Psoas muscle (tissue), 8 donors: ENCODE results near the gene IVD. TPM values are rescaled to one million over a fixed set of nuclear protein-coding genes. Genes with fewer than 3 reads are reported as not detected.

ENCODE experiments used
- ATAC-seq, 4 donors: fragments of 200-7000 bp; cut with Tn5 transposase; one replicate each; pipeline ENCODE4 v1.9.1; 2020; ENCODE audit warnings: moderate library complexity in 3 of 4, mild to moderate bottlenecking in 2 of 4
- DNase-seq, 2 donors: peaks; one replicate each; pipeline ENCODE4 v3.0.0-alpha.2; 2020
- H3K27ac ChIP-seq: fragments of 200-600 bp; one replicate; pipeline ENCODE4 v1.8.0; 2022
- H3K27me3 ChIP-seq, 3 donors: fragments of 200-600 bp in 1 of 3; one replicate each; pipeline versions ENCODE4 v1.6.1 to v1.8.0; 2013 to 2022; ENCODE audit warnings: low read length in 2 of 3, mild to moderate bottlenecking in 2 of 3, moderate library complexity in 1 of 3; ENCODE audit not compliant: insufficient read depth in 3 of 3
- H3K36me3 ChIP-seq, 2 donors: fragments of 200-600 bp in 1 of 2; one replicate each; pipeline versions ENCODE4 v1.6.1 to v1.8.0; 2013 to 2022; ENCODE audit warnings: low read depth in 1 of 2, mild to moderate bottlenecking in 1 of 2, moderate library complexity in 1 of 2; ENCODE audit not compliant: insufficient read depth in 1 of 2
- H3K4me1 ChIP-seq: fragments of 200-600 bp; one replicate; pipeline ENCODE4 v1.8.0; 2022
- H3K4me3 ChIP-seq: fragments of 200-600 bp; one replicate; pipeline ENCODE4 v1.8.0; 2022; ENCODE audit warnings: mild to moderate bottlenecking
- H3K9me3 ChIP-seq: fragments of 200-600 bp; one replicate; pipeline ENCODE4 v1.8.0; 2022
- WGBS, 3 donors: extraction: QIAGEN DNeasy Blood & Tissue Kit; methylation state at CpG; one replicate each; pipeline versions ENCODE4 v1.1.6 to v1.1.7; 2013; 5-methylcytosine and 5-hydroxymethylcytosine counted together
- intact Hi-C, 2 donors: fragments of 100-400 bp; cut with DNase I; formaldehyde crosslinking; loops; one replicate each; pipeline versions ENCODE4 v1.11.0 to v1.14.2; 2022
- polyA plus RNA-seq, 3 donors: library from polyadenylated mRNA; stranded (reverse); fragments of 200-250 nt; gene quantifications; one replicate each; pipeline ENCODE4 v1.2.3, GENCODE V29; 2013
- total RNA-seq, 4 donors: library from RNA; stranded (reverse); fragmentation: NEBNext Ultra II Directional in 2 of 4; extraction: Animal tissue kit (Norgen Biotek cat#: 25700) in 2 of 4; gene quantifications; one replicate each; pipeline versions ENCODE4 v1.2.1 to v1.2.4, GENCODE V29; 2021 to 2023
- TF ChIP-seq, protein P1 (sequence below): fragments of 200-600 bp; IDR thresholded peaks from one replicate; pipeline ENCODE4 v1.8.0; 2022; ENCODE audit warnings: antibody characterized with exemption
- donor health status: healthy with polysubstance abuse.
- donor health status: DM: no; HTN: no; CAD: no; lungs with moderate emphysema.
- donor health status: Bipolar disorder and iron deficiency.
- donor health status: healthy.
- donor health status: DM: yes; HTN: yes; CAD: no.
- donor health status: DM: no; HTN: no; CAD: no.
- donor health status: DM: no; HTN: no; CAD: no.
- donor health status: DM: yes; HTN: yes; CAD: no.

Gene IVD
- total and polyA plus RNA-seq, 7 donors: 27.1 to 102 (median 46.5) TPM

DNA sequence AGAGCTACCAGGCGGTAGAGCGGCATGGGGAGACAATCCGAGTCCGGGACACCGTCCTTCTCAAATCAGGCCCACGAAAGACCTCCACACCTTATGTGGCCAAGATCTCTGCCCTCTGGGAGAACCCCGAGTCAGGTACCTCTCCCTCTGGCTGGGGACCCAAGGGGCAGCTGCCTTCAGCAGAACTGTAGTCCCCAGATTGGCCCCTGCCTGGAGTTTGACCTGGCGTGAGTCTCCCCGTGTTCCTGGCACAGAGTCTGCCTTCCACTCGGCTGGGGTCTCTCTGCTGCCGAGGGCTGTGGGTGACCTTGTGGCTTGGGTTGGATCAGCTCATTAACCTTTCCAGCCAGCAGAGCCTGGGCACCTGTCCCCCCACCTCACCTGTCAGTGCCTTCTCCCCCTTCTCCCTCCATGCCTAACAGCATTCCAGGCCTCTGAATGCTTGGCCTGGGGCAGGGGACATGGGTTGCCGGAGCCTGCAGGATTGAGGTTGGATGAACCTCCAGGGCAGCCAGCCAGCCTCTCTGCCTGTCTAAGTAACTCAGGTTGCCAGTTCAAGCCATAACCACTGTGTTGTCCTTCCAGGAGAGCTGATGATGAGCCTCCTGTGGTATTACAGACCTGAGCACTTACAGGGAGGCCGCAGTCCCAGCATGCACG, 58.4 kb downstream of the IVD start:
- no peaks in the 10 kb centered on the region for H3K27me3 ChIP-seq
- intact Hi-C loops: no loop called here
- H3K36me3 ChIP-seq: peaks cover 2 to 74% of the 10 kb centered on the region in 2 donors
- no peak overlapping the region for H3K4me3 ChIP-seq
- no peaks in the 10 kb centered on the region for H3K4me1 ChIP-seq
- WGBS, 3 donors: 63 to 72% (median 68%) methylated on average over 14 of the region's 14 CpGs
- ATAC-seq (no peak), DNase-seq (peak in 1 of 2 donors; percentile 42)
- TF ChIP-seq, protein P1, sequence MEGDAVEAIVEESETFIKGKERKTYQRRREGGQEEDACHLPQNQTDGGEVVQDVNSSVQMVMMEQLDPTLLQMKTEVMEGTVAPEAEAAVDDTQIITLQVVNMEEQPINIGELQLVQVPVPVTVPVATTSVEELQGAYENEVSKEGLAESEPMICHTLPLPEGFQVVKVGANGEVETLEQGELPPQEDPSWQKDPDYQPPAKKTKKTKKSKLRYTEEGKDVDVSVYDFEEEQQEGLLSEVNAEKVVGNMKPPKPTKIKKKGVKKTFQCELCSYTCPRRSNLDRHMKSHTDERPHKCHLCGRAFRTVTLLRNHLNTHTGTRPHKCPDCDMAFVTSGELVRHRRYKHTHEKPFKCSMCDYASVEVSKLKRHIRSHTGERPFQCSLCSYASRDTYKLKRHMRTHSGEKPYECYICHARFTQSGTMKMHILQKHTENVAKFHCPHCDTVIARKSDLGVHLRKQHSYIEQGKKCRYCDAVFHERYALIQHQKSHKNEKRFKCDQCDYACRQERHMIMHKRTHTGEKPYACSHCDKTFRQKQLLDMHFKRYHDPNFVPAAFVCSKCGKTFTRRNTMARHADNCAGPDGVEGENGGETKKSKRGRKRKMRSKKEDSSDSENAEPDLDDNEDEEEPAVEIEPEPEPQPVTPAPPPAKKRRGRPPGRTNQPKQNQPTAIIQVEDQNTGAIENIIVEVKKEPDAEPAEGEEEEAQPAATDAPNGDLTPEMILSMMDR: no peak
- no peak overlapping the region for H3K27ac ChIP-seq
- no peaks in the 10 kb centered on the region for H3K9me3 ChIP-seq

DNA sequence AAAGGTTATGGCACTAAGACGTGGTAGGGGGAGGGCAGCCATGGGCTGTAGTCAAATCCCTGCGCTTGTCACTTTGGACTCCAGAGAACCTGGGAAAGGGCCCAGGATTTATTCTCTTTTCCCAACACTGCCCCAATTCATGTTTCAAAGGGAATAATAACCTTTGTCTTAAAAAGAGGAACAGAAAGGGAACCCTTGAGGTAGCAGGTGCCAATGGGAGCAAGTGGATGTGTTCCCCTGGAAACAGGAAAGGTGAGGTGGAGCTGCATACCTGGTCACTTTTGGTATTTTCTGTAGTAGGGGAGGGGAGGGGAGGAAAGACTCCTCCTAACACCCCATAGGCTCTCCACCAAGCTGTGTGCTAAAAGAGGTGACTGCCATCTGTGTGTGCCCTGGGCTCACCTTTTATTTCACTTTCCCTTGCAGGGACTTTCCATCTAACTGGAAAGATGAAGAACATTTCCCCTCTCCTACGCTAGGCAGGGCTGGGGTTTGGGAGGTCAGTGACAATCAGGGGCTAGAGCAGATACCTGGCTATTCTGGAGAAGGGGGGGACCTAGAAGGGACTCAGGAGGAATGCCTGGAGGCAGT, 59.1 kb downstream of the IVD start:
- H3K4me1 ChIP-seq: no peaks in the 10 kb centered on the region
- TF ChIP-seq, protein P1: no peak
- intact Hi-C loops: no loop called here
- DNase-seq (no peak), ATAC-seq (no peak)
- no peak overlapping the region for H3K4me3 ChIP-seq
- H3K27me3 ChIP-seq: no peaks in the 10 kb centered on the region
- peaks cover 2 to 67% of the 10 kb centered on the region in 2 donors for H3K36me3 ChIP-seq
- H3K27ac ChIP-seq: no peak overlapping the region
- no peaks in the 10 kb centered on the region for H3K9me3 ChIP-seq
- 93 to 96% (median 95%) methylated on average over 3 of the region's 3 CpGs for WGBS, 3 donors

DNA sequence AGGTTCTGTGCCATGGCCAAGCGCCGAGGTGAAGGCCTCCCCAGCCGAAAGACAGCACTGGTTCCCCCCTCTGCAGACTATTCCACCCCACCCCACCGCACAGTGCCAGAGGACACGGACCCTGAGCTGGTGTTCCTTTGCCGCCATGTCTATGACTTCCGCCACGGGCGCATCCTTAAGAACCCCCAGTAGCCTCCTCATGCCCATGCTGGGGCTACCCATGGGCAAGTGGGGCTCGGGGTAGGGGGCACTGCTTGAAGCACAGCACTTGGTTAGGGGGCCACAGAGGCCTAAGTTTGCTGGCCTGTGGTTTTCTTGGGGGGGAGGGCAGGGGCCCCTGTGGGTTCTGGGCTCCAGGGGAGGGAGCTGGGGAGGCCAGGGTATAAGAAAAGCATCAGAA, 60.3 kb downstream of the IVD start:
- Histone ChIP-seq H3K36me3 (peaks cover 2 to 55% of the 10 kb centered on the region in 2 donors), H3K9me3 (no peaks in the 10 kb centered on the region), H3K4me3 (no peak overlapping the region), H3K27me3 (no peaks in the 10 kb centered on the region), H3K4me1 (peaks cover 5% of the 10 kb centered on the region), H3K27ac (no peak overlapping the region)
- TF ChIP-seq, protein P1: no peak
- WGBS, 3 donors: 96 to 98% (median 98%) methylated on average over 10 of the region's 10 CpGs
- intact Hi-C loops: no loop called here
- ATAC-seq (no peak), DNase-seq (peak in 1 of 2 donors; percentile 39)

DNA sequence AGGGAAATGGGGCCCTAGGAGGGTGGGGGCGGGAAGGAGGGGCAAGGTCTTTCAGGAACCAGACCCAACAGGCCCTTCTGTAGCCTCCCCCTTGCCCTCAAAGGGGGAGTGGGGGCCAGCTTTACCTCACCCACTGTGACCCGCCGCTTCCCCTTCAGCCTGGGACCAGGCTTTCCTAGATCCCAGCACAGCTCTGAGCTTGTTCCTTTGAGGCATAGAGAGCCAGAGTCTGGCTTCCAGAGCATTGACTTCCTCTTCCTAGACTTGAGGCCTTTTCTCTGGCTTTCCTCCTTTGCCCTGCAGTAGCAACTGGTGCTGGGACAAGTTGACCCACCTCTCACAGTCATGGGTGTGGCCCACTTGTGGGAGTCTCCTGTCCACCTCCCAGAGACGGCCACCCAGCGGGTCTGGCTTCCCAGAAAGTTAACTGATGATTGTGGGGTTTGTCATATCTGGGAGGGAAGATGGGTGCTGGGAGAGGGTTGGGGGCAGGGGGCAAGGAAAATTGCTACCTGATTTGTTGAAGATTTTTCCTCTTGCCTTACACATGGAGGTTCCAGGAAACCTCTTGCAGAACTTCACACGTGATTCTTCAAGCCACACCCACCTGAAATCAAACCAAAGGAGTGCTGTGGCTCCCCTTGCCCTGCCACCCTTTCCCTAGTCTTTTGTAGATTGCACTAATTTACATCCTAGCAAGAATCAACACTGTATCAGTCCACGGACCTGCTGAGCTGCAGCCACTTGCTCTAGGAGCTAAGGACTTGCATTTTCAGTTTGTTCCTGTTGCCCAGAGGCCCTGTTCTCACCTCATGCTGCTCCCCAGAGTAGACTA, 61.0 kb downstream of the IVD start:
- H3K9me3 ChIP-seq: no peaks in the 10 kb centered on the region
- no peak for ATAC-seq
- peaks cover 5% of the 10 kb centered on the region for H3K4me1 ChIP-seq
- peaks cover 2 to 53% of the 10 kb centered on the region in 2 donors for H3K36me3 ChIP-seq
- H3K27ac ChIP-seq: no peak overlapping the region
- 82 to 84% (median 83%) methylated on average over 5 to 7 of the region's 7 CpGs for whole genome bisulfite sequencing, 3 donors
- TF ChIP-seq, protein P1: no peak
- H3K27me3 ChIP-seq: no peaks in the 10 kb centered on the region
- no peak overlapping the region for H3K4me3 ChIP-seq
- intact Hi-C loops: no loop called here
- DNase-seq: peak in 1 of 2 donors; percentile 18
